GM12878 (cell line): ENCODE measurements around the gene NMT1.

ENCODE experiments used
- CTCF ChIP-seq, 3 experiments: IDR thresholded peaks in 2 of 3; conservative IDR thresholded peaks in 1 of 3; 2 replicates each; pipeline ENCODE4 v1.5.1; 2011; ENCODE audit warnings: low read depth in 3 of 3, low read length in 3 of 3, mild to moderate bottlenecking in 3 of 3, control low read depth in 2 of 3, moderate library complexity in 2 of 3, inconsistent platforms in 1 of 3, mixed read lengths in 1 of 3; ENCODE audit not compliant: control insufficient read depth in 2 of 3, insufficient read depth in 1 of 3; ENCODE audit errors: extremely low read depth in 1 of 3
- E4F1 ChIP-seq: fragments of 450-650 bp; IDR thresholded peaks from 2 replicates; pipeline ENCODE4 v1.6.1; 2018; ENCODE audit warnings: borderline replicate concordance, mild to moderate bottlenecking; ENCODE audit not compliant: partially characterized antibody
- NR2F1 ChIP-seq: fragments of 450-650 bp; conservative IDR thresholded peaks from 2 replicates; pipeline ENCODE4 v1.6.1; 2017; ENCODE audit warnings: mild to moderate bottlenecking
- PAX8 ChIP-seq: fragments of 450-650 bp; IDR thresholded peaks from 2 replicates; pipeline ENCODE4 v1.6.1; 2017; ENCODE audit warnings: mild to moderate bottlenecking, moderate library complexity
- PBX3 ChIP-seq: IDR thresholded peaks from 2 replicates; pipeline ENCODE4 v1.6.1; 2011; ENCODE audit warnings: mild to moderate bottlenecking, low read depth, low read length, moderate library complexity; ENCODE audit not compliant: insufficient replicate concordance
- POLR2A ChIP-seq: IDR thresholded peaks from 2 replicates; pipeline ENCODE4 v1.6.1; 2011; ENCODE audit warnings: low read depth, mild to moderate bottlenecking, low read length
- SMC3 ChIP-seq: IDR thresholded peaks from 2 replicates; pipeline ENCODE4 v1.6.1; 2011; ENCODE audit warnings: low read length, improper control_type of control experiment, borderline replicate concordance
- USF2 ChIP-seq: IDR thresholded peaks from 2 replicates; pipeline ENCODE4 v1.6.1; 2011; ENCODE audit warnings: low read depth, low read length, improper control_type of control experiment, borderline replicate concordance
- YY1 ChIP-seq: IDR thresholded peaks from 2 replicates; pipeline ENCODE4 v1.6.1; 2011; ENCODE audit warnings: low read depth, mild to moderate bottlenecking, low read length
- ZBTB4 ChIP-seq: fragments of 450-650 bp; formaldehyde crosslinking; IDR thresholded peaks from 2 replicates; pipeline ENCODE4 v1.4.0; 2022; ENCODE audit warnings: mild to moderate bottlenecking, moderate library complexity

- no peak for TF ChIP-seq YY1
- no peak for TF ChIP-seq NR2F1
- TF ChIP-seq PBX3, result no peak
- no peak for TF ChIP-seq USF2
- TF ChIP-seq E4F1, result no peak
- no peak for TF ChIP-seq PAX8
- TF ChIP-seq CTCF (IDR thresholded peaks at IDR 0.05 in 2 of 3, conservative IDR thresholded peaks at IDR 0.05 in 1 of 3; ENCODE audit: control insufficient read depth in 2 of 3, extremely low read depth in 1 of 3, insufficient read depth in 1 of 3, low read depth in 3 of 3, low read length in 3 of 3), result no peak
- TF ChIP-seq ZBTB4 (CRISPR knock-in tag), result no peak
- no peak for TF ChIP-seq SMC3
- TF ChIP-seq POLR2A, result no peak
Observed at GRCh38 chr17:45096926-45097325, 35.8 kb downstream of the NMT1 start.
